Lower leg skin (tissue), 3 donors: ENCODE data around the gene ETV4.

Experiments used
- CTCF ChIP-seq, 3 donors: fragments of 450-650 bp; IDR thresholded peaks; one replicate each; pipeline ENCODE4 v1.5.1; 2016; ENCODE audit warnings: antibody characterized with exemption in 3 of 3, mild to moderate bottlenecking in 3 of 3, moderate library complexity in 2 of 3
- POLR2A ChIP-seq, 2 donors: fragments of 450-650 bp; IDR thresholded peaks; one replicate each; pipeline ENCODE4 v1.6.1; 2016 to 2017; ENCODE audit warnings: antibody characterized with exemption in 2 of 2, mild to moderate bottlenecking in 1 of 2, moderate library complexity in 1 of 2

DNA sequence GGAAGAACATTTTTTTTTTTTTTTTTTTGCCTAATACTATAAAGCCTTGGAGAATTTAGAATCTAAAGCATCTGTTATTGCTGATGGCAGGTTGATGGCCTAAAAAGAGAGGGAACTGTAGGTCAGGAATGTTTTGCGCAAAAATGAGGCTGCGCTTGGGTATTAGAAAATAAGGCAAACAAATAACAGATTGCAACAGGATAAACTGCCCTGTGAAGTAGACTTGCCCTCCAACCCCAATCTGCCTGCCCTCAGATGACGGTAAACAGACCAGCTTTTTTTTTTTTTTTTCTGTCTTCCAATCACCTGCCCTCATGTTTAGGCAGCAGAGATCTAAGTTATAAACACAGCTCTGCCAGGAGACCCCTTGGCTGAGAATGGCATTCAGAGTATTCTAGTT, 66.2 kb downstream of the ETV4 start:
- TF ChIP-seq CTCF (IDR thresholded peaks at IDR 0.05) (no peak), POLR2A (IDR thresholded peaks at IDR 0.05) (no peak)
